Activated gamma-delta T cell treated with Interleukin-2 at 50 U/mL for 16 hours (primary cell): ENCODE data around the gene PRRT1B.
"Not testable (repeated sequence)": the region's sequence is repeated elsewhere in the genome, so short reads cannot be mapped to it uniquely, and the experiment has no call there.

Experiments used
- DNase-seq: peaks from one replicate; pipeline ENCODE4 v3.0.0-alpha.2; 2020

Gene PRRT1B

DNA sequence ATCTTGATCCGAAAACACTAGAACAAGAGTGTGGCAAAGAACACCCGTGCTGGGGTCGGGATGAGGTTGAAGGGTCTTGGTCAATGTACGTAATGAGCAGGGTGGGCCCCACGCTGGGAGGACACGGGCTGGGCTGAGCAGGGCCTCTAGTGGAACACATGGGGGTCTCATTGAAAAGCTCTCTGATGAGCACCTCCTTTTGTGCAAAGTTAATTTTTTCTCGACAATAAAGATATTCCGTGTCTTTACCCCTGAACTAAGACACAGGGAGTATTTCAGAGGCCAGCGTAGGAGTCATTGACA, 22.3 kb upstream of the PRRT1B start:
- no peak for DNase-seq

DNA sequence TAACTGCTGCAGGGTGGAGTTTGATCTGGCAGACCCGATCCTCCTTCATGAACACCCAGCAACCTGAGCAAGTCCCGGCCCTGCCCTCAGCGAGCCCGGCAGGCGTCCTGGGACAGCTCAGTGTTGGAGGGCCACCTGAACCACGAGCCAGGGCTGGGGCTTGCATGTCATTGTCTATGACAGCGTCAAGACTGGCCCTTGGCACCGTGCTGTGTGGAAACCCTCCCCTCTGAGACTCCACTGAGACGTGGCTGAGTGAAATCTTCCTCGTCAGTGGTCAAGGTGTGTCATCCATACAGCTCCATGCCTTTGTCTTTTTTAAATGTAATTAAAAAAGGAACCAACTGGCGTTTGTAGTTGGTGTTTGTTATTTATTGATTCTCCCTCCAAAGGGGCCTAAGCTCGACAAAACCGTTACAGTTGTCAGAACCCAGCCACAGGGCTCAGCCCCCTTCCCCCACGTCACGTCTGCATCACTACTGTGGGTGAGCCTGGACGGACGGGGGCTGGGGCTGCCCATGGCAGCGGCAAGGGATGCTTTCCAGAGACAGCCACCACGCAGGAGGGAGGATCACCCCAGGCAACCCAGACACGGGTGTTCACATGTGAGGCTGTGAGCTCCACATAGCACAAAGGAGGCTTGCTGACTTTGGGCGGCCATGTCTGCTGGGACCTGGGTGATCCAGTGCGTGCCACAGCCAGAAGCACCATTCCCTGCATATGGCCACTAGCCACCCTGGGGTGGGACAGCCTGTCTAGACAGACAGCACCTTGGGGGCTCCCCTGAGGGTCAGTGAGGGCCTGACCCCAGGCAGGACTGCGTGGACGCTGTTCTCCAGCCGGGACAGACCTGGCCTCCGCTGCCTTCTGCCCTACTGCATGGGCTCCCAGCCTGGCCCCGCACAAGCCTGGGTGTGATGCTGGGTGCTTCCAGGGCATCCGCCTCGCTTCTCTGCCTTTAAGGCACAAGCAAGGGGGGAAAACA, 21.6 kb upstream of the PRRT1B start:
- no peak for DNase-seq

DNA sequence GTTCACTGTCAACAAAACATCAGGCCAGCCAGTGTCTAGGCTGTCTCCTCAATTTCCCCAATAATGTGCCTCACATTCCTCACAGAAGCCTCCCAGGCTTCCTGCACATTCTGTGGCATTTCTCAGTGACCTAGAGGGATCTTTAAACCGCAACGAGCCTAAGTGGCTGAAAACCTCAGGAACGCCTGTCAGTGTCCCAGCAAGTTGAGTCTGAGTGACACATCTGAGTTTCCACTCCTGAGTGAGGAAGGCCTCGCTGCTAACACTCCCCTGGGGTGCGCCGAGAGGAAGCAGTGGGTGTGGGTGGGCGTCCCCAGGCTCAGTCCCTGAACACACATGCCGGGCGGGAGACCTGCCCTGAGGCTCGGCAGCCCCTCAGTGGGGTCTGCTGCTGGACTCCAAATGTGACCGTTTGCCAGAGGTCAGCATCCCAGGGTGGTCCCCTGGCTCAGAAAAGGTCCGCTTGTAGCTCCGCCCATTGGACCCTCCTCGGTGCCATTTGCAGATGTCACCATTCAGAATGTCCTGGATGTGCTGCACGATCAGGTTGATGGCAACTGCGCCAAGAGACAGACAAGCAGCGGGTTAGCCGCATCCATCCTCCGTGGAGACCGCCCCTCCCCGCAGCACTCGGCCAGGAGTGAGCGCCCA, 20.5 kb upstream of the PRRT1B start:
- no peak for DNase-seq

- no peak for DNase-seq
Measured at GRCh38 chr9:131525643-131526565, 19.4 kb upstream of the PRRT1B start.

GRCh38 chr9:131528186-131528585, 17.1 kb upstream of the PRRT1B start:
- no peak for DNase-seq

DNA sequence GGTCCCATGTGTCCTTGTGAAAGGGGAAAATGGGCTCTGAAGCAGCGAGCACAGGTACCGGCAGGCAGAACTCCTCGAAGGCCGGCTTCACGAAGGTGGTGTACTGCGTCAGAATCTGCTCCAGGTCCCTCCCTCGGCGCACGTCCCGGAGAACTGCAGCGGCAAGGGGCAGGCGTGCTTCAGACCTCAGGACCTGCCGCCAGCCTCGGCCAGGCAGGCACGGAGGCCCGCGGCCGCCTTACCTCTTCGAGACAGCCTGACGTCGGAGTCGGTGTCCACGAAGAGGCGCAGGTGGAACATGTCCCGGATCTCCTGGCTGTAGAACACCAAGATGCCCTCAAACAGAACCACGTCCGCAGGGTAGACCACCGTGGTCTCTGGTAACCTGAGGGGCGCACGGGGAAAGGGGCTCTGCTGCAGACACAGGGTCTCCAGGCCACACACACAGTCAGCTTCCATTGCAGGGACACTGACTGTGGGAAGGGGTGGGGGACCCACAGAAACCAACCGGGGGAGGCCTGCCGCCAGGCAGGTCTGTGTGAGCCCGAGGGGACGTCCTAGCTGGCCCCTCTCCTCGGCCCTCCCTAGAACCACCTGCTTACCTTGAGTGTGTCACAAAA, 16.3 kb upstream of the PRRT1B start:
- no peak for DNase-seq

GRCh38 chr9:131529597-131530545, 15.5 kb upstream of the PRRT1B start:
- DNase-seq: no peak

- no peak for DNase-seq
Measured at GRCh38 chr9:131530546-131530919, 14.8 kb upstream of the PRRT1B start.

DNA sequence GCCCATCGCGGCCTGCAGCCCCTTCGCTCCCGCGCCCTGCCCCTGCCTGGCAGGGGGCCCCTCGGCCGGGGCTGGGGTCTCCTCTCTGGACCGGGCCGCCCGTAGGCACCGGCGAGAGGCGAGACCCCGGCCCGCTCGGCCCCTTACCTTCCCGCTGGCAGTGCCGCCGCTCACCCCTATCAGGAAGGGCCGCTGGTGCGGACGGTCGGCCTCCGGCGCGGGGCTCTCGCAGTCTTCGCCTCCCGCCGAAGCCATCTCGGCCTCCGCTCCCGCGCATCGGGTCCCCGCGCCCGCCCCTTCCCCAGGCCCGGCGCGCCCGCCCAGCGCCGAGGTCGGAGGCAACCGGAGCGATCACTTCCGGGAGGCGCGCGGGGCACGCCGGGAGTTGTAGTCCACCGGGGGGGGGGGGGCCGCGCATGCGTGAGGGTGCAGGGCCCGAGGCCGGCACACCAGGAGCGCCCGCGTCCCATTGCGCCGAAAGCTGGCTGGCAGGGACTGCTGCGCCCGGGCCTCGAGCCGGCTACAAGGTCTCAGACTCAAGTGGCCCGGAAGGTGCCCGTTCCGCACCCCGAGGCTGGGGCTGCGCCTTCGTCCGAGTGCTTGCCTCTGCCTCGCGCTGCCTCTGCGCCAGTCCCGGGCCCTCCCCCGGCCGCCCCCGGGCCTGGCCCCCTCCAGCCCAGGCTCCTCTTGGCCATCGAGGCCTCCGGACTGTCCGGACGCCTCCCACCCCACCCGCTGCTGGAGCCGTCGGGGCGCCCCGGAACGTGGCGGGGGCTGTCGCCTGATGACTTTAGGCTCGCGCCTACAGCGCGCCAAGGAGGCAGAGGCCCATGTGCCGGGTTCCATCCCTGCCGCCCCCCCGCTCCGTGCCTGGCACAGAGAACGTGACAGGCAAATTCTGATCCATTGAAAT, 14.1 kb upstream of the PRRT1B start, which contains the start of gene UCK1:
Gene UCK1 (minus strand): TSS at position 344 of the 913 bp plus-strand sequence. CDS start 89 bp downstream, at position 255.
- DNase-seq: peak; percentile 67

DNA sequence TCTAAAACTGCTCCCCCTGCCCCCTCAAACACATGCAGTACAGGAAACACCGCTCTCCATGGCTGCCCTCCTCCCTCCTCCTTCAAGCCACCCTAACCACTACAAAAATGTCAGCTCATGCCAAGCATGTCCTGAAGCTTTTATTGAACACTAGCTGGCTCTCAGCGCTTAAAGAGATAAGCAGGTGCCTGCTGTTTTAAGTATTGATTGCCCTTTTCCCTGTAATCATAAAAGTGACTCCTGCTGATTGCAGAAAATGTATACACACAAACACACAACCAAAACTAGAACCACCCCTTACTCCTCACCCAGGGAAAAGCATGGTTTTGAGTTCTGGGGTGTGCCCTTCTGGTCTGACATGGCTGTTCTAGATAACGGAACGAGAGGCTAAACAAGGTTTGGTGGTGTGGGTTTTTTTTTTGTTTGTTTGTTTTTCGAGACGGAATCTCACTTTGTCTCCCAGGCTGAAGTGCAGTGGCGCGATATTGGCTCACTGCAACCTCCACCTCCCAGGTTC, 10.5 kb upstream of the PRRT1B start:
- peak; percentile 44 for DNase-seq

- DNase-seq: no peak
Measured at GRCh38 chr9:131537946-131538345, 7.4 kb upstream of the PRRT1B start.

DNA sequence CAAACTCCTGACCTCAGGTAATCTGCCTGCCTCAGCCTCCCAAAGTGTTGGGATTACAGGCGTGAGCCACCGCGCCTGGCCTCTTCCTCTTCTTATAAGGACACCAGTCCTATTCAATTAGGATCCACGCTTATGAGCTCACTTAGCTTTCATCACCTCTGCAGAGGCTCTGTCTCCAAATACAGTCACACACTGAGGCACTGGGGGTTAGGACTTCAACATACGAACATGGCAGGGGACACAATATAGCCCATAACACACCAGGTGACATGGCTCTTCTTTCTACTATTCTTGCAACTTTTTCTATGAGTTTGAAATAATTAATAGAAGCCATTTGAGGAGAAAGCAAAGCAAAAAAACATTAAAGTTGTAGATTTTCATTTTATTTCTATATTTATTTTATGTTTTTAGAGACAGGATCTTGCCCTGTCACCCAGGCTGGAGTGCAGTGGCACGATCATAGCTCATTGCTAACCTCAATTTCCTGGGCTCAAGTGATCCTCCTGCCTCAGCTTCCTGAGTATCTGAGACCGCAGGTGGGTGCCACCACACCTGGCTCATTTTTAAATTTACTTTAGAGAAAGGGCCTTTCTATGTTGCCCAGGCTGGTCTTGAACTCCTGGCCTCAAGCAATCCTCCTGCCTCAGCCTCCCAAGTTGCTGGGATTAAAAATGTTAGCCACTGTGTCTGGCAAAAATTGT, 6.0 kb upstream of the PRRT1B start:
- peak; percentile 37 for DNase-seq

- DNase-seq: no peak
Measured at GRCh38 chr9:131543141-131543540, 2.2 kb upstream of the PRRT1B start.

DNA sequence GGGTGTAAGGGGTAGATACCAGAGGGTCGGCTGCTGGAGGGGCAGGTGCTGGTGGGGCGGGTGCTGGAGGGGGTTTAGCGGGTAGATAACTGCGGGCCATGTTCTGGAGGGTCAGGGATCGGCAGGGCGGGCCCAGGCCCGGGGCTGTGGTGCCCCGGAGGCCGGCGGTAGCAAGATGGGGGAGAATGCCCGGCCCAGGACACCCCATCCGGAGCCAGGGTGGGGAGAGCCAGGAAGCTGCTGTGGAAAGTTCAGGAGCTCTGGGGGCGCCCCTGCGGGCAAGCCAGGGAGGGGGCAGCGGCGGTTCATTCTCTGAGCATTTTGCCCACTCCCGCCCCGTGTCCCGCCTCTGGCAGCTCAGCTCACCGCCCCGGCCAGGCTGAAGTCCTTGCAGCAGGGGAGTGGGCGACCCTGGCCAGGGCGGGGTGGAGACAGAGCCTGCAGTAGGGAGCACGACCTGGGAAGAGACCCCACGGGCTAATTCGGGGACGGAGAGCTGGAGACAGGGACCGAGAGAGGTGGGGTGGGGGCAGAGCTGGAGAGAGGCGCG, 538 bp downstream of the PRRT1B start:
- no peak for DNase-seq

DNA sequence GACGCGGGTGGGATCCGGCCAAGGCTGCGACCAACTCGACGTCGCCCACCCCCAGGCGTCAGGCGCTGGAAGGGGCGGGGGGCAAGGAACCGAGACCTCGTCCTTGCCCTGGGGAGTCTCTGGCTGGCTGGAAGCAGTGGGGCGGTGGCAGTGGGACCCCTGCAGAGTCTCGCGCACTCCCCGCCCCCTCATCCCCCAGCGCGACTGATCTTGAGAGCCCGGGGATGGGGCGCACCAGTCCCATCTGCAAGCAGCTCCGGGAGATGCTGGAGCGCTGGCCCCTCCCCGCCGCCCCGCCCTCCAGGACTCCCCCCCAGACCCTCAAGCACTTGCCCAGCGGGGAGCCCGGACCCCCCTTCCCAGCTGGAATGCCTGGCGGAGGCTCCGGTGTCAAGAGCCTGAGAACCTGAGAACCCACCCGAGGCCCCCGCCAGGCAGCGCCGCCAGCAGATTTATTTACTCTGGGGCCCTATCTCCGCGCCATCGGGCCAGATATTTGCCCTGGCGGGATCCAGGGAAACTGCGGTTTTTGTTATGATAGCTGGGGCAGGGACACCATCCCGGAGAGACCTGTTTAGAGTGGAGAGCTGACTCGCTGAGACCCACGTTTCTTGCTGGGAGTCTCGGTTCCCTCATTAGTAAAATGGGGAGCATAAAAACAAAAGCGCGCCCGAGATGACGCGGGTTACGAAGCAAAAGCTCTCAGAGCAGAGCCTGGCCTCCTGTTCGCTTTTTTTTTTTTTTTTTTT, 1.2 kb downstream of the PRRT1B start:
- no peak for DNase-seq

DNA sequence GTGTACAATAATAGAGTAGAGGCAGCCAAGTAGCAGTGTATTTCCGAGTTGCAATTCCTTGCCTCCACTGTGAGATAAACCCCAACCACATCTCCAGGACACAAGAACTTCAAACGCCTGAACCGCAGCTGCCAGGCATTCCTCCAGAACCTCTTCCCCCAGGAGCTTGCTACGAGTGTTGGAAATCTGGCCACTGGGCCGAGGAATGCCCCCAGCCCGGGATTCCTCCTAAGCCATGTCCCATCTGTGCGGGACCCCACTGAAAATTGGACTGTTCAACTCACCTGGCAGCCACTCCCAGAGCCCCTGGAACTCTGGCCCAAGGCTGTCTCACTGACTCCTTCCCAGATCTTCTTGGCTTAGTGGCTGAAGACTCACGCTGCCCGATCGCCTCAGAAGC, 3.9 kb downstream of the PRRT1B start:
- DNase-seq: not testable (repeated sequence)

DNA sequence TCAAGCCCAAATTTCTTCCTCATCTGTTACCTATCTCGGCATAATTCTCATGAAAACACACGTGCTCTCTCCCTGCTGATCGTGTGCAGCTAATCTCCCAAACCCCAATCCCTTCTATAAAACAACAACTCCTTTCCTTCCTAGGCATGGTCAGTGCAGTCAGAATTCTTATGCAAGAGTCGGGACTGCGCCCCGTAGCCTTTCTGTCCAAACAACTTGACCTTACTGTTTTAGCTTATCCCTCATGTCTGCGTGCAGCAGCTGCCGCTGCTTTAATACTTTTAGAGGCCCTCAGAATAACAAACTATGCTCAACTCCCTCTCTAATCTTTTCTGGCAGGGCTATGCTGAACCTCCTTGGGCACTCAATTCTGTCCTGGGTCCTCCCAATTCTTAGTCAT, 5.1 kb downstream of the PRRT1B start:
- DNase-seq: not testable (repeated sequence)

- no peak for DNase-seq
Measured at GRCh38 chr9:131552030-131552429, 6.7 kb downstream of the PRRT1B start.
